NCI-H748 (cell line): Measurements from ENCODE around the gene MED9.

Experiments
- DNase-seq: peaks from one replicate; lab custom pipeline; 2025; ENCODE audit not compliant: unreplicated experiment; lab: John Stamatoyannopoulos, UW

MED9 gene

DNA sequence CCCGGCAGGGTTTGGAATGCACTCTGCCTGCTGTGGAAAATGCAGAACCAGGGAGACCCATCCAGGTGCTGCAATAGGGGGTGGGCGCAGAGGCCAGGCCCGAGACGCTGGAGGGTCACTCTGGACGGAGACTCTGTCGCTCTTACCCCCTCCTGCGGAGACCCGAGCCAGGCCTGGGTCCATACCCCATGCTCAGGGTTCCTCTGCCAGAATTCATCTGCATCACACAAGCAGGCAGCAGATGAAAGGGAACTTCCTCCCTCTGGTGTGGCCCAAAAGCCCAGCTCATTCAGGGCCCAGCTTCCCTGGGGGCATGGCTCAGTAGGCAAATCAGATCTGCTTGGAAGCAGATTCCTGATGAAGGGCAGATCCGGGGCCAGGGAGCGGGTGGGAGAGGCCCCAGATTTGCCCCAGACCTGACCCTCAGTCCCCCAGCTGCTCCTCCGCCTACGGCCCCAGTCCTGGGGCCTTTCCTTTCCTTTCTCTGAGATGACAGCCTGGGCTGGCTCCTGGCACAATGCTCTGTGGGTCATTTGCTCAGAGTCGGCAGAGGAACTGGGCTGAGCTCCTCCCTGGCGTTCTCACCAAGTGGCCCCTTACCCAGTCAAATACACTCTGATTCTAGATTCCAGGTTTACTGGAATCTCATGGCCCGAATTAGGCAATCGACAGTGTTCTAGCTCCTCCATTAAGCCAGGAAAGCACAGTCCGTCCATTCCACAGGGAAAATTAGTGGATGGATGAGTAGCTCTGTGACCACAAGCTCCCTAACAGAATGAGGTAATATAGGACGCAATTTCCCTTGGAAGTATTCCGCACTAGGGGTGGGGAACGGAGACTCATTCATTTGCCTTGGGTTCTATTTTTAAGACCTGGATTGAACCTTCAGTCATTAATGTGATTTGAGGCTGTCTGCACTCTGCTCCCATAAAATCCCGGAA lies 38.5 kb downstream of the MED9 start:
- DNase-seq = no peak

DNA sequence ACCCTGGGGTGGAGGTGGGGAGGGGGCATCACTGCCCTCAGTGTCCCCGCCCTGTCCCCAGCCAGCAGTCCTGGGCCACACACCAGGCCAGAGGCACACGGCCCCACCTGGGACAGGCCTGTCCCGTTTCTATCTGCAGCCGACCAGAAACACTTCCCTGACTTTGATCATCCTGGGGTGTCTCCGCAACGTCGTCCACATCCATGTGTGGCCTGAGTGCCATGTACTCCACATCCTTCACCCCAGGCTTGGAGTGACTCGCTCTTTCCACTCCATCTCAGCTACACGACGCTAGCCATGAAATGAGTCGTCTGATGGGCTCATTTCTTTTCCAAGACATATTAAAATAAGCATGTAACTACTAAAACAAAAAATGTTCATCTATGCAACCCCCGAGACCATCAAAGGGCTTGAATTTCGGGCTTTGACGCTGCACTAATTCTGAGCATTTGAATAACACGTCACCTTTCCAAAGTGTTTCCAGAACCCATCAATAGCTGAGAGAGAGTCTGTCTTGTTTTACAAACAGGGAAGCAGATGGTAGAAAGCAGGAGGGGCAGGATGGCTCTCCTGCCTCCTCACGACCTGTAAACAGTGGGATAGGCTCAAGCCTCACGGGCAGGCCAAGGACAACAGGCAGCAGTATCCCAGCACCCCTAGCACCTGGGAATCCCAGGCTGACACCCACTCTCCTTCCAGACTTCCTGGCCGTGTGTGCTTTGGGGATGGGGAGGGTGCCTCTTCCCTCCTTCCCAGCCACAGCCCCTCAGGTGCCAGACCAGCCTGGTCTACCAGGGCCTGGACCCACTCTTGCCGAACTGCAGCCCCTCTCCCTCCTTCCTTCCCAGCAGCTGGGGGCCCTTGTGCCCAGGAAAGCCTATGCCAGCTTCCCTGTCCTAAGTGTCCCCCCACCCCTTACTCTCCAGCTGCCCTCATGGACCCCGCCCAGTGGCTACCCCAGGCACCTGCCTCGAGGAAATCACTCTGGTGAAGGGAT lies 39.4 kb downstream of the MED9 start:
- DNase-seq = peak; percentile 47

GRCh38 chr17:17516941-17517720 lies 40.3 kb downstream of the MED9 start:
- peak; percentile 42 for DNase-seq

DNA sequence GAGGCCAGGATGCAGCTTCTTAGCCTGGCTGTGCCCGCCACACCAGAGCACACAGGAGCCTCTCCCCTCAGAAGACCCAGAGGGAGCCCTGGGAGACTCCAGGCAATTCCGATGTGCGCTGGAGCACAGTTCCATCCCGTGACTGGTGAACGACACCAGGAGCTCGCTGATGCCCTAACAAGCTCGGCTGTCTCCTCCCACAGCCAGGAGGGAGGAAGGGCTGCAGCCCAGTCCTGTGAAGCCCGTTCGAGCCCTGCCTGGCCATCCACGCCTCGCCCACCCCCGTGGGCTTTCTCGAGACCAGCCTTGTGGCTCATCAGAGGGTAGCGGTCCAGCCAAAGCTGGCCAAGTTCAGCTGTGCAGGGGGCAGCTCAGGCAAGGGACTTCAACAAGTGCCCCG lies 41.2 kb downstream of the MED9 start:
- no peak for DNase-seq

DNA sequence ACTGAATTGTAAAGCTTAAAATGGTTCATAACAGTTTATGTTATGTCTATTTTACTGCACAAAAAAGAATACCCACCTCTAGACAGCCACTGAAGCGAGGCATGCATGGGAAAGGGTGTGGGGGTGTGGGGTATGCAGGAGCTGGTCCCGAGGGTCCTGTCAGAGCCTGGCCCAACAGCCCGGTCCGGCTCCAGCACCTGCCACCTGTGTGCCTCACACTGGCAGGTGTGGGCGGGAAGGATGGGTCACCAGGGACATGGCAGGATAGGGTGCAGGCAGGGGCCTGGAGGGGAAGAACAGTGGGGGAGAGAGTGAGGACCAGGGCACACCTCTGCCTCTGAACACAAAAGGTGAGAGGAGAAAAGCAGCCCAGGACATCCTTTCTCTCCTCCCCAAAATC lies 42.2 kb downstream of the MED9 start:
- DNase-seq = no peak

DNA sequence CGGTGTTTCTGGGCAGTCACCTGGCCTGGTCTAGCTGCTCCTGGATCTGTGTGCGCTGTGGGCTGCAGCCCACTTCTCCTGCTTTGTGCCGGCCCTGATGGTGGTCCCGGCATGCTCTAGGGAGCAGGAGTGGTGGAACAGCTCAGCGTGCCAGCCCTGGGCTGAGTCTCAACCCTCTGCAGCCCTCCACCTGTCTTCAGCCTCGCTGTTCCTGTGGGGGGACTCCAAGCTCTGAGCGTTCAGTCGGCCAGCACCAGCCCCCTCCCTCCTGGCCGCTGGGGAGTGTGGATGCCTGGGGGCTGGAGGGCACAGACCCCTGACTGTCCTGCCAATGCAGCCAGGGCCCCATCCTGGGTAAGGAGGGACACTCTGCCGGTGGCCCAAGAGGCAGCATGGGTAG lies 43.1 kb downstream of the MED9 start:
- no peak for DNase-seq

DNA sequence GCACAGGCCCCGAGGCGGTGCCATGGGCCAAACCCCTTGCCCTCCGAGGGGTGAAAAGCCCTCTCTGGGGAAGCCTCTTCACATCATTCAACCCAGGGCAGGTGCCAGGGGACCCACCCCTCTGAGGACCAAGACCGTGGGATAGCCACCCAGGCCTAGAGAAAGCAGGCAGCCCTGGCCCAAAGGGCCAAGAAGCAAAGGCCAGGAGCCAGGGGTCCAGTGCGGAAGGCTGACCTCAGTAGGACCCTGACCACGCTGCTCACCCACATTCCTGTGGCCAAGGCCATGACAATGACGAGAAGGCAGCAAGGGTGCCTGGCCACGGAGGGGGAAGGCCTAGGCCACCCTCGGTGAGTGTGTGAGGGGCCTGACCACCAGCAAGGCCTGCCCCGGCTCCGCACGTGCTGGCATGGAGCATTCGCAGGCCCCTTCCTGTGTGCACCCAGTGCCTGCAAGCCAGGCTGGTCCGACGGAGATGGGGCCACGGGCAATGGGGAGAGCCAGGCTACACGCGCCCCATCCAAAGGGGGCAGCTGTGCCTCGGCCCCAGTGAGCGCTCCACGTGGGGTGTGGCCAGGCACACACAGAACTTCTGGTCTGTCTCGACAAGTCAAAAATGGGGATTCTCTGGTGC lies 43.9 kb downstream of the MED9 start:
- no peak for DNase-seq

- peak; percentile 30 for DNase-seq
These were observed 46.4 kb downstream of the MED9 start for GRCh38 chr17:17523001-17523730.

GRCh38 chr17:17523731-17524490 lies 47.1 kb downstream of the MED9 start:
- DNase-seq = no peak

DNA sequence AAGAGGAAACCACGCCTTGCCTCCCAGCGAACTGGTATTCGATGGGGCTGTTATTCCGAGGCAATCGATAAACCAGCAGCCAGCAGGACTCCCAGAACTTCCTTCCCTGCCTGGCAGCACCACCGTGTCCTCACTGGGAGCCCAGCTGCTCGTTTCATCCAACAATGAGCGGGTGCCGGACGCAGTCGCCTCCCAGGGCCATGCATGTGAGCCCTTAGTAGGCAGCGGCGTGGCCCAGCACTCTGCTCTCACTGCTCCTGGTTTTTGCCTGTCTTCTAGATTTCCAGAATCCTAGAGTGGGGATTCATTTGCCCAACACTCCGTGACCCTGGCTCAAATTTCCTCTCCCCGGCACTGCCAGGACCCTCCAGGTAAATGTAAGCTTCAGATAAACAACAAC lies 48.5 kb downstream of the MED9 start:
- no peak for DNase-seq

GRCh38 chr17:17525956-17526355 lies 49.2 kb downstream of the MED9 start:
- no peak for DNase-seq

DNA sequence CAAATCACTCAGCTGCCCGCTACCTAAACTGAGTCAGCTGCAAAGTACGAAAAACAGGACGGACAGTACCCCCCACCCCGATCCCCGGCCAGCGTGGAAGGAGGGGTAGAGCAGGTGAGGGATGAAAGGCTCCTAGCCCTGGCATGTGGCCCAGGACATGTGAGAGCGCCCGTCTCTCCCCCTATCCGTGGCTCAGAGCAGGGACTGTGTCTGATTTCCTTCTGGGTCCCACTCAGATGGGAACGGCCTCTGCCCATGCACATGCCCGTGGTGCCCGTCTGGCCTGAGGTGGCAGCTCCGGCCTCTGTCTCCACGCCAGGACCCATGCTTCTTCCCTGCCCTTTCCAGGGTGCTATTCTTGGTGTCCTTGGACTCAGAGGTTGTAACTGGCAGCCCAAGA lies 49.6 kb downstream of the MED9 start:
- no peak for DNase-seq

DNA sequence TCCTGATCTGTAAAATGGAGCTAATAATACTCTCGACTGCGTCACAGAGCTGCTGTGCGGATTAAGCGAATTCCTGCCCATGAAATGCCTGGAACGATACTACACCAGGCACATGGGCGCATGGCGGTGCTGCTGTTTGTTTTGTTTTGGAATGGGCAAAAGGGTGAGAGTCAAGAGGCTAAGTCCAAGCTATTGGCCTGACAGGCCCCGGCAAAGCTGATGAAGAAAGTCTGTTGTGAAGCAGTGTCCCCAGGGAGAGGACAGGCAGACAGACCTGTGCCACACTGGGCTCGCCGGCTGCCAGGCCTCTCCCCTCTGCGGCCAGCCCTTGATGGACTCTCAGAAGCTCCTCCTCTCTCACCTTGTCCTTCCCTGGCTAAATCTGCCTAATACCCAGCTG lies 50.7 kb downstream of the MED9 start:
- no peak for DNase-seq

DNA sequence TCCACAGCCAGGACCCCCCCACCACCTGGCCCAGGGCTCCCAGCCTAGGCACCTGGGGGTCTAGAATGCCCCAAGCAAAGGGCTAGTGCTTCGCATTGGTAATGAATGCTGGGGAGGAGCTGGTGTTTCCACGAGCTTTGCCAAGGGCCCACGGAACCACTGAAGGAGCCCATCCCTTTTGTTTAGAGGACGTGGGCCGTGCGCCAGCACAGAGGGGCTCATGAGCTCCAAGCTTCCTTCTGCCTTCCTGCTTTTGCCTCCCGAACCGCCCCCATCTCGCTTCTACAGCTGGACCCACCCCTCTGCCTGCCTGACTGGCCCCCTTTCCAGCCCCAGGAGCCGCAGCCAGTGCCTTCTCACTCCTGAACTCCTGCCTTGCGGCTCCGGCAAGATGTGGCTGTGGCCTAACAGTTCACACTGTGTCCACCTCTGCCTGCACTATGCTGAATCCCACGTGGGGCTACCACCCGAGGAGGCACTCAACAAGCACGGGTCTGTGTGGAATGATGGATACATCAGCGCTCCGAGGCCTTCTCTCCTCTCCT lies 51.2 kb downstream of the MED9 start:
- DNase-seq = no peak

- DNase-seq = no peak
These were observed 52.2 kb downstream of the MED9 start for GRCh38 chr17:17528696-17529652.

DNA sequence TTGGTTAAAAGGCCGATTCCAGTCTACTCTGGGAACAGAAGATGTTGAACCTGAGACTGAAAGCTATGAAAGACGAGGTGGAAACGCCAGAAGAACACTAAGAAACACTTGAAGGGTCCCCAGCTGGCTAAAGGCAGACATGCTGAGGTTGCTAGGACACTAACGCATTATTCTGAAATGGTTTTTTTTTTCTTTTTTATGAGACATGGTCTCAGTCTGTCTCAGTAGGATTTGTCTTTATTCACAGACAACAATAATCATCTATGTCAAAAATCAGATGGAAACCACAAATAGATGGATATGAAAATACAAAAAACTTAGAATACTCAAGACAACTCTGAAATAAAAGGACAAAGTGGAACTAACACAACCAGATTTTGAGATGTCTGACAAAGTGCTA lies 54.4 kb downstream of the MED9 start:
- DNase-seq = no peak

GRCh38 chr17:17532991-17533390 lies 56.2 kb downstream of the MED9 start:
- no peak for DNase-seq
